K562 (cell line): ENCODE data around the gene GDF15. TPM values are rescaled to one million over a fixed set of nuclear protein-coding genes. Genes with fewer than 3 reads are reported as not detected.

Experiments
- EHMT2 ChIP-seq: fragments of 450-650 bp; IDR thresholded peaks from 2 replicates; pipeline ENCODE4 v1.6.1; 2018; ENCODE audit warnings: antibody characterized with exemption
- ETV5 ChIP-seq: sonication (generic); formaldehyde crosslinking; IDR thresholded peaks from 2 replicates; pipeline ENCODE4 v1.4.0; 2020; ENCODE audit warnings: low read depth, mild to moderate bottlenecking, missing genetic modification reagents
- HEY1 ChIP-seq: fragments of 250-450 bp; sonication (Bioruptor Pico); IDR thresholded peaks from 2 replicates; pipeline ENCODE4 v1.5.0; 2020; ENCODE audit warnings: mild to moderate bottlenecking, moderate library complexity, borderline replicate concordance
- NBN ChIP-seq: fragments of 450-650 bp; IDR thresholded peaks from 2 replicates; pipeline ENCODE4 v1.6.1; 2016; ENCODE audit warnings: low read depth, mild to moderate bottlenecking
- RCOR1 ChIP-seq, 2 experiments: IDR thresholded peaks; 2 replicates each; pipeline ENCODE4 v1.6.1; 2012; ENCODE audit warnings: low read depth in 2 of 2, low read length in 2 of 2, borderline replicate concordance in 1 of 2, improper control_type of control experiment in 1 of 2
- TEAD1 ChIP-seq, 2 experiments: fragments of 450-650 bp in 1 of 2; sonication (generic) in 1 of 2; formaldehyde crosslinking; IDR thresholded peaks; 2 replicates each; pipeline versions ENCODE4 v1.4.0 to v1.8.0; 2020 to 2022; ENCODE audit warnings: mild to moderate bottlenecking in 2 of 2, missing genetic modification reagents in 1 of 2
- U2AF2 ChIP-seq: fragments of 200-400 bp; formaldehyde crosslinking; optimal IDR thresholded peaks from 2 replicates; pipeline ENCODE3; 2017; ENCODE audit warnings: low read depth, mild to moderate bottlenecking, low read length
- ZBTB7A ChIP-seq: IDR thresholded peaks from 2 replicates; pipeline ENCODE4 v1.6.1; 2011; ENCODE audit warnings: low read depth, mild to moderate bottlenecking, low read length, moderate library complexity, borderline replicate concordance; ENCODE audit not compliant: control insufficient read depth
- ZFP30 ChIP-seq: fragments of 250-450 bp; sonication (Bioruptor Pico); IDR thresholded peaks from 2 replicates; pipeline ENCODE4 v1.8.0; 2022; ENCODE audit warnings: moderate library complexity, mild to moderate bottlenecking, inconsistent platforms, borderline replicate concordance
- ZNF444 ChIP-seq: fragments of 250-450 bp; sonication (Bioruptor Pico); IDR thresholded peaks from 2 replicates; pipeline ENCODE4 v1.4.0; 2020; ENCODE audit warnings: mild to moderate bottlenecking, moderate library complexity
- ZNF75A ChIP-seq: fragments of 450-650 bp; formaldehyde crosslinking; IDR thresholded peaks from 2 replicates; pipeline ENCODE4 v1.4.0; 2020; ENCODE audit warnings: mild to moderate bottlenecking
- ZNF778 ChIP-seq: fragments of 450-650 bp; formaldehyde crosslinking; IDR thresholded peaks from 2 replicates; pipeline ENCODE4 v1.4.0; 2020; ENCODE audit warnings: mild to moderate bottlenecking, moderate library complexity
- polyA plus RNA-seq, 8 experiments: library from polyadenylated mRNA; depleted of rRNA in 4 of 8; stranded (reverse) in 5 of 8; unstranded in 3 of 8; fragments of >200 nt; fragmentation: Nextera tagmentation in 2 of 8; fragmentation: Illumina TruSeq in 1 of 8; extraction: Ambion mirVana in 2 of 8; extraction: Trizol in 1 of 8; gene quantifications; 2 replicates each; pipeline versions ENCODE4 v1.2.1 to v1.2.3, GENCODE V29; 2011 to 2014; ENCODE audit warnings: inconsistent platforms in 1 of 8, missing spikeins in 1 of 8
- total RNA-seq, 7 experiments: library from RNA; depleted of rRNA in 6 of 7; stranded (reverse); fragments of >200 nt in 6 of 7; fragmentation: Illumina TruSeq in 2 of 7; extraction: Trizol in 2 of 7; gene quantifications; 2 replicates each; pipeline versions ENCODE4 v1.2.1 to v1.2.3, GENCODE V29; 2011 to 2021; ENCODE audit warnings: low replicate concordance in 1 of 7
- TF ChIP-seq, protein P1 (sequence below): sonication (generic); formaldehyde crosslinking; IDR thresholded peaks from 2 replicates; pipeline ENCODE4 v1.8.1; 2023; ENCODE audit warnings: mild to moderate bottlenecking, missing genetic modification reagents
- TF ChIP-seq, protein P2 (sequence below): fragments of 250-450 bp; sonication (Bioruptor Pico); IDR thresholded peaks from 2 replicates; pipeline ENCODE4 v1.5.0; 2022; ENCODE audit warnings: mild to moderate bottlenecking
- TF ChIP-seq, protein P3 (sequence below): fragments of 250-450 bp; sonication (Bioruptor Pico); IDR thresholded peaks from 2 replicates; pipeline ENCODE4 v1.4.0; 2020; ENCODE audit warnings: mild to moderate bottlenecking, moderate library complexity, borderline replicate concordance
- TF ChIP-seq, protein P4 (sequence below): fragments of 200-800 bp; sonication (Bioruptor generic); IDR thresholded peaks from 2 replicates; pipeline ENCODE4 v1.6.1; 2016; ENCODE audit warnings: missing genetic modification characterization, missing compliant biosample characterization

Gene GDF15
- total and polyA plus RNA-seq, 9 of the 15 experiments (the other 6 are each of a cell fraction or from before 2014, with no cell fraction given): 2.3 to 82.4 (median 12.5) TPM

DNA sequence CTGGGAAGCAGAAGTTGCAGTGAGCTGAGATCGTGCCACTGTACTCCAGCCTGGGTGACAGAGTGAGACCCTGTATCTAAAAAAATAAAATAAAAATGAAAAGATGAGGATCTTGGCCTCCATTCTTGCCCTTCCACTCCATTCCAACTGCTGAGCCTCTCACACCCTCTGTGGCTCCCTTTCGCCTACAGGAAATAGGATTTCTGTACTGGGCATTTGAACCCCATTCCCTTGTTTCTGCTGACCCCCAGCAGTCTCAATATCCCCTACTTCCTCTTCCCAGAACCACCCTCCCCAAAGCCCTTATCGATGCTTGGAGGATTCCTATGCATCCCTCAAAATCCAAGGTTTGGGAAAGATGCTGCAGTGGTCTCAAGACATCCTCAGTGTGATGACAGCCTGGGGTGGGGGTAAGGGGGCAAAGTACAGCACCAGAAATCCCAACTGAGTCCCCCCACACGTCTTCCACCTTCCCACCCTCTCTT lies 12.5 kb upstream of the GDF15 start (continued):
- TF ChIP-seq ZNF778: no peak
- TF ChIP-seq, protein P1, sequence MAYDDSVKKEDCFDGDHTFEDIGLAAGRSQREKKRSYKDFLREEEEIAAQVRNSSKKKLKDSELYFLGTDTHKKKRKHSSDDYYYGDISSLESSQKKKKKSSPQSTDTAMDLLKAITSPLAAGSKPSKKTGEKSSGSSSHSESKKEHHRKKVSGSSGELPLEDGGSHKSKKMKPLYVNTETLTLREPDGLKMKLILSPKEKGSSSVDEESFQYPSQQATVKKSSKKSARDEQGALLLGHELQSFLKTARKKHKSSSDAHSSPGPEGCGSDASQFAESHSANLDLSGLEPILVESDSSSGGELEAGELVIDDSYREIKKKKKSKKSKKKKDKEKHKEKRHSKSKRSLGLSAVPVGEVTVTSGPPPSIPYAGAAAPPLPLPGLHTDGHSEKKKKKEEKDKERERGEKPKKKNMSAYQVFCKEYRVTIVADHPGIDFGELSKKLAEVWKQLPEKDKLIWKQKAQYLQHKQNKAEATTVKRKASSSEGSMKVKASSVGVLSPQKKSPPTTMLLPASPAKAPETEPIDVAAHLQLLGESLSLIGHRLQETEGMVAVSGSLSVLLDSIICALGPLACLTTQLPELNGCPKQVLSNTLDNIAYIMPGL: no peak
- TF ChIP-seq ZFP30 (CRISPR knock-in tag): no peak
- TF ChIP-seq ZNF75A: no peak
- no peak for TF ChIP-seq U2AF2
- 0 out of 4 replicates have a peak, but pooled peaks of 1 of the 2 experiments have one; percentile 18 for TF ChIP-seq TEAD1 (CRISPR knock-in tag; IDR thresholded peaks at IDR 0.05)
- TF ChIP-seq HEY1 (CRISPR knock-in tag): no peak
- no peak for TF ChIP-seq ETV5 (CRISPR knock-in tag)
- TF ChIP-seq, protein P2, sequence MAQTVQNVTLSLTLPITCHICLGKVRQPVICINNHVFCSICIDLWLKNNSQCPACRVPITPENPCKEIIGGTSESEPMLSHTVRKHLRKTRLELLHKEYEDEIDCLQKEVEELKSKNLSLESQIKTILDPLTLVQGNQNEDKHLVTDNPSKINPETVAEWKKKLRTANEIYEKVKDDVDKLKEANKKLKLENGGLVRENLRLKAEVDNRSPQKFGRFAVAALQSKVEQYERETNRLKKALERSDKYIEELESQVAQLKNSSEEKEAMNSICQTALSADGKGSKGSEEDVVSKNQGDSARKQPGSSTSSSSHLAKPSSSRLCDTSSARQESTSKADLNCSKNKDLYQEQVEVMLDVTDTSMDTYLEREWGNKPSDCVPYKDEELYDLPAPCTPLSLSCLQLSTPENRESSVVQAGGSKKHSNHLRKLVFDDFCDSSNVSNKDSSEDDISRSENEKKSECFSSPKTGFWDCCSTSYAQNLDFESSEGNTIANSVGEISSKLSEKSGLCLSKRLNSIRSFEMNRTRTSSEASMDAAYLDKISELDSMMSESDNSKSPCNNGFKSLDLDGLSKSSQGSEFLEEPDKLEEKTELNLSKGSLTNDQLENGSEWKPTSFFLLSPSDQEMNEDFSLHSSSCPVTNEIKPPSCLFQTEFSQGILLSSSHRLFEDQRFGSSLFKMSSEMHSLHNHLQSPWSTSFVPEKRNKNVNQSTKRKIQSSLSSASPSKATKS (CRISPR knock-in tag): no peak
- no peak for TF ChIP-seq NBN
- 0 out of 4 replicates have a peak, but pooled peaks of 1 of the 2 experiments have one; percentile 10 for TF ChIP-seq RCOR1 (IDR thresholded peaks at IDR 0.05; ENCODE audit: borderline replicate concordance in 1 of 2, low read depth in 2 of 2, low read length in 2 of 2)
- no peak for TF ChIP-seq ZNF444 (CRISPR knock-in tag)
- TF ChIP-seq, protein P3, sequence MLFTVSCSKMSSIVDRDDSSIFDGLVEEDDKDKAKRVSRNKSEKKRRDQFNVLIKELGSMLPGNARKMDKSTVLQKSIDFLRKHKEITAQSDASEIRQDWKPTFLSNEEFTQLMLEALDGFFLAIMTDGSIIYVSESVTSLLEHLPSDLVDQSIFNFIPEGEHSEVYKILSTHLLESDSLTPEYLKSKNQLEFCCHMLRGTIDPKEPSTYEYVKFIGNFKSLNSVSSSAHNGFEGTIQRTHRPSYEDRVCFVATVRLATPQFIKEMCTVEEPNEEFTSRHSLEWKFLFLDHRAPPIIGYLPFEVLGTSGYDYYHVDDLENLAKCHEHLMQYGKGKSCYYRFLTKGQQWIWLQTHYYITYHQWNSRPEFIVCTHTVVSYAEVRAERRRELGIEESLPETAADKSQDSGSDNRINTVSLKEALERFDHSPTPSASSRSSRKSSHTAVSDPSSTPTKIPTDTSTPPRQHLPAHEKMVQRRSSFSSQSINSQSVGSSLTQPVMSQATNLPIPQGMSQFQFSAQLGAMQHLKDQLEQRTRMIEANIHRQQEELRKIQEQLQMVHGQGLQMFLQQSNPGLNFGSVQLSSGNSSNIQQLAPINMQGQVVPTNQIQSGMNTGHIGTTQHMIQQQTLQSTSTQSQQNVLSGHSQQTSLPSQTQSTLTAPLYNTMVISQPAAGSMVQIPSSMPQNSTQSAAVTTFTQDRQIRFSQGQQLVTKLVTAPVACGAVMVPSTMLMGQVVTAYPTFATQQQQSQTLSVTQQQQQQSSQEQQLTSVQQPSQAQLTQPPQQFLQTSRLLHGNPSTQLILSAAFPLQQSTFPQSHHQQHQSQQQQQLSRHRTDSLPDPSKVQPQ (CRISPR knock-in tag): no peak
- 0 out of 2 replicates have a peak, but pooled peaks have one; percentile 50 for TF ChIP-seq EHMT2
- TF ChIP-seq ZBTB7A: no peak
- TF ChIP-seq, protein P4, sequence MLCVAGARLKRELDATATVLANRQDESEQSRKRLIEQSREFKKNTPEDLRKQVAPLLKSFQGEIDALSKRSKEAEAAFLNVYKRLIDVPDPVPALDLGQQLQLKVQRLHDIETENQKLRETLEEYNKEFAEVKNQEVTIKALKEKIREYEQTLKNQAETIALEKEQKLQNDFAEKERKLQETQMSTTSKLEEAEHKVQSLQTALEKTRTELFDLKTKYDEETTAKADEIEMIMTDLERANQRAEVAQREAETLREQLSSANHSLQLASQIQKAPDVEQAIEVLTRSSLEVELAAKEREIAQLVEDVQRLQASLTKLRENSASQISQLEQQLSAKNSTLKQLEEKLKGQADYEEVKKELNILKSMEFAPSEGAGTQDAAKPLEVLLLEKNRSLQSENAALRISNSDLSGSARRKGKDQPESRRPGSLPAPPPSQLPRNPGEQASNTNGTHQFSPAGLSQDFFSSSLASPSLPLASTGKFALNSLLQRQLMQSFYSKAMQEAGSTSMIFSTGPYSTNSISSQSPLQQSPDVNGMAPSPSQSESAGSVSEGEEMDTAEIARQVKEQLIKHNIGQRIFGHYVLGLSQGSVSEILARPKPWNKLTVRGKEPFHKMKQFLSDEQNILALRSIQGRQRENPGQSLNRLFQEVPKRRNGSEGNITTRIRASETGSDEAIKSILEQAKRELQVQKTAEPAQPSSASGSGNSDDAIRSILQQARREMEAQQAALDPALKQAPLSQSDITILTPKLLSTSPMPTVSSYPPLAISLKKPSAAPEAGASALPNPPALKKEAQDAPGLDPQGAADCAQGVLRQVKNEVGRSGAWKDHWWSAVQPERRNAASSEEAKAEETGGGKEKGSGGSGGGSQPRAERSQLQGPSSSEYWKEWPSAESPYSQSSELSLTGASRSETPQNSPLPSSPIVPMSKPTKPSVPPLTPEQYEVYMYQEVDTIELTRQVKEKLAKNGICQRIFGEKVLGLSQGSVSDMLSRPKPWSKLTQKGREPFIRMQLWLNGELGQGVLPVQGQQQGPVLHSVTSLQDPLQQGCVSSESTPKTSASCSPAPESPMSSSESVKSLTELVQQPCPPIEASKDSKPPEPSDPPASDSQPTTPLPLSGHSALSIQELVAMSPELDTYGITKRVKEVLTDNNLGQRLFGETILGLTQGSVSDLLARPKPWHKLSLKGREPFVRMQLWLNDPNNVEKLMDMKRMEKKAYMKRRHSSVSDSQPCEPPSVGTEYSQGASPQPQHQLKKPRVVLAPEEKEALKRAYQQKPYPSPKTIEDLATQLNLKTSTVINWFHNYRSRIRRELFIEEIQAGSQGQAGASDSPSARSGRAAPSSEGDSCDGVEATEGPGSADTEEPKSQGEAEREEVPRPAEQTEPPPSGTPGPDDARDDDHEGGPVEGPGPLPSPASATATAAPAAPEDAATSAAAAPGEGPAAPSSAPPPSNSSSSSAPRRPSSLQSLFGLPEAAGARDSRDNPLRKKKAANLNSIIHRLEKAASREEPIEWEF (CRISPR knock-in tag): no peak
